CD14-positive monocyte (primary cell): Measurements from ENCODE around the gene HINT2. TPM values are rescaled to one million over a fixed set of nuclear protein-coding genes. Genes with fewer than 3 reads are reported as not detected.

Source experiments
- DNase-seq, 3 donors: peaks; one replicate each; pipeline ENCODE4 v3.0.0-alpha.2; 2011 to 2022
- H2AFZ ChIP-seq: 2 replicates; pipeline ENCODE4 v1.6.0; 2012; ENCODE audit warnings: mild to moderate bottlenecking, low read depth, low read length, inconsistent platforms; ENCODE audit not compliant: insufficient read depth, poor library complexity, severe bottlenecking
- H3K27ac ChIP-seq, 2 donors: 1 replicate in 1 of 2; 2 replicates in 1 of 2; pipeline ENCODE4 v1.5.1; 2012 to 2013; ENCODE audit warnings: low read length in 2 of 2, control low read depth in 1 of 2, inconsistent platforms in 1 of 2, low read depth in 1 of 2, mild to moderate bottlenecking in 1 of 2
- H3K27me3 ChIP-seq, 2 donors: one replicate each; pipeline versions ENCODE4 v1.6.0 to v1.6.1; 2011 to 2013; ENCODE audit warnings: low read length in 2 of 2; ENCODE audit not compliant: control insufficient read depth in 2 of 2, insufficient read depth in 2 of 2
- H3K36me3 ChIP-seq, 2 donors: replicated peaks in 1 of 2; 1 replicate in 1 of 2; 2 replicates in 1 of 2; pipeline versions ENCODE4 v1.5.1 to v1.6.1; 2012 to 2013; ENCODE audit warnings: low read length in 2 of 2, control low read depth in 1 of 2, inconsistent platforms in 1 of 2, mild to moderate bottlenecking in 1 of 2; ENCODE audit not compliant: insufficient read depth in 2 of 2, control insufficient read depth in 1 of 2
- H3K4me1 ChIP-seq, 2 donors: 1 replicate in 1 of 2; 2 replicates in 1 of 2; pipeline versions ENCODE4 v1.5.1 to v1.6.1; 2012 to 2013; ENCODE audit warnings: low read length in 2 of 2, control low read depth in 1 of 2, inconsistent platforms in 1 of 2, mild to moderate bottlenecking in 1 of 2, moderate library complexity in 1 of 2; ENCODE audit not compliant: insufficient read depth in 2 of 2, control insufficient read depth in 1 of 2
- H3K4me2 ChIP-seq: replicated peaks from 2 replicates; pipeline ENCODE3; 2012; ENCODE audit warnings: low read length, moderate library complexity, mild to moderate bottlenecking; ENCODE audit not compliant: poor library complexity, severe bottlenecking; ENCODE audit errors: extremely low read depth
- H3K4me3 ChIP-seq, 3 experiments: fragments of 200-600 bp in 1 of 3; sonication (generic) in 1 of 3; replicated peaks in 1 of 3; 1 replicate in 2 of 3; 2 replicates in 1 of 3; pipeline ENCODE4 v1.5.1; 2011 to 2013; ENCODE audit warnings: low read length in 3 of 3, mild to moderate bottlenecking in 3 of 3, control low read depth in 2 of 3, low read depth in 2 of 3, inconsistent platforms in 1 of 3, moderate library complexity in 1 of 3
- H3K79me2 ChIP-seq: 2 replicates; pipeline ENCODE4 v1.6.0; 2012; ENCODE audit warnings: mild to moderate bottlenecking, control low read depth, inconsistent platforms, low read length, moderate library complexity; ENCODE audit not compliant: insufficient read depth
- H3K9ac ChIP-seq: 2 replicates; pipeline ENCODE4 v1.6.0; 2017; ENCODE audit warnings: low read length, mild to moderate bottlenecking; ENCODE audit not compliant: insufficient read depth, poor library complexity, severe bottlenecking
- H3K9me3 ChIP-seq, 2 donors: replicated peaks in 1 of 2; 1 replicate in 1 of 2; 2 replicates in 1 of 2; pipeline versions ENCODE4 v1.5.1 to v1.6.1; 2012 to 2013; ENCODE audit warnings: low read length in 2 of 2, control low read depth in 1 of 2; ENCODE audit not compliant: control insufficient read depth in 1 of 2, insufficient read depth in 1 of 2
- H4K20me1 ChIP-seq: 2 replicates; pipeline ENCODE4 v1.6.0; 2012; ENCODE audit warnings: mild to moderate bottlenecking, low read length, control low read depth, moderate library complexity; ENCODE audit not compliant: insufficient read depth
- H3K27ac Mint-ChIP-seq, 7 donors: one replicate each; pipeline ENCODE4 v1.8.0; 2020; ENCODE audit warnings: mild to moderate bottlenecking in 7 of 7, mixed read lengths in 7 of 7, moderate library complexity in 6 of 7, inconsistent platforms in 2 of 7
- H3K27me3 Mint-ChIP-seq, 3 donors: one replicate each; pipeline ENCODE4 v1.8.0; 2021 to 2022; ENCODE audit warnings: low read depth in 3 of 3, mild to moderate bottlenecking in 3 of 3, mixed read lengths in 3 of 3, moderate library complexity in 3 of 3, inconsistent platforms in 1 of 3
- H3K36me3 Mint-ChIP-seq, 2 donors: one replicate each; pipeline ENCODE4 v1.8.0; 2020; ENCODE audit warnings: mixed read lengths in 2 of 2, inconsistent platforms in 1 of 2, mild to moderate bottlenecking in 1 of 2
- H3K4me1 Mint-ChIP-seq: one replicate; pipeline ENCODE4 v1.8.0; 2020; ENCODE audit warnings: mild to moderate bottlenecking, mixed read lengths
- H3K4me3 Mint-ChIP-seq, 2 donors: one replicate each; pipeline ENCODE4 v1.8.0; 2020; ENCODE audit warnings: mild to moderate bottlenecking in 2 of 2, mixed read lengths in 2 of 2, moderate library complexity in 1 of 2
- H3K9me3 Mint-ChIP-seq, 7 donors: one replicate each; pipeline ENCODE4 v1.8.0; 2020 to 2022; ENCODE audit warnings: mixed read lengths in 7 of 7, mild to moderate bottlenecking in 6 of 7, moderate library complexity in 6 of 7, inconsistent platforms in 2 of 7
- CTCF ChIP-seq: fragments of 200-600 bp; IDR thresholded peaks from one replicate; pipeline ENCODE4 v1.8.0; 2022; ENCODE audit warnings: antibody characterized with exemption, mild to moderate bottlenecking
- WGBS: methylation state at CpG from one replicate; pipeline ENCODE4 v1.1.5; 2013; ENCODE audit warnings: missing lambda C conversion rate; ENCODE audit not compliant: insufficient coverage; 5-methylcytosine and 5-hydroxymethylcytosine counted together
- intact Hi-C, 2 donors: fragments of 100-400 bp; cut with micrococcal nuclease; formaldehyde crosslinking; loops; one replicate each; pipeline versions ENCODE4 v1.15.0 to v1.15.1; 2023
- polyA plus RNA-seq, 3 donors: library from polyadenylated mRNA; depleted of rRNA in 1 of 3; unstranded in 2 of 3; stranded (reverse) in 1 of 3; fragments of 300-500 nt in 2 of 3; fragments of >200 nt in 1 of 3; fragmentation: Illumina TruSeq in 2 of 3; gene quantifications; 1 replicate in 2 of 3; 2 replicates in 1 of 3; pipeline ENCODE4 v1.2.3, GENCODE V29; 2012 to 2021

The HINT2 gene
- polyA plus RNA-seq, 3 donors, result 19.9 to 64.5 (median 59.1) TPM

DNA sequence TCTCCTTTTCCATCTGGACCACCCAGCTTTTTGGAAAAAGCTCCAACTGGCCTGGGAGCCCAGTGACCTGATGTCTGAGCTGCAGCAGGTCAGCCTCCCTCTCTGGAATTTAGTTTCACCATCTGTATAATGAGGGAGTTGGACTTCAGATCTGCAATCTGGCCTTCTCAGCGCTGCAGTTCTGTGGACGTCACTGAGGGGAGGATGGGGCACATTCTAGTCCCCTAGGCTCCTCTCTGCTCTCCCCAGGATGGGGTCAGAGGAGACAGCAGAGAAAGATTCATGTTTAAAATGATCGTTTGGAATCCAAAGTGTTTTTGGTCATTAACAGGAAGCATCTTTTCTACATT lies 45.1 kb upstream of the HINT2 start:
- DNase-seq, result peak in 1 of 3 donors; percentile 2
- no peak for TF ChIP-seq CTCF
- intact Hi-C loops, result loop anchor here in 1 of 2 donors (10.0 kb wide), 1 partner anchor 55 kb away; no protein-coding TSS in a partner anchor
- Histone ChIP-seq H3K36me3 (no peaks in the 10 kb centered on the region), H4K20me1 (no peaks in the 10 kb centered on the region), H3K27ac (no peak overlapping the region), H3K27me3 (peaks cover 5 to 49% of the 10 kb centered on the region in 2 donors), H3K79me2 (no peaks in the 10 kb centered on the region), H3K4me1 (peaks cover 4 to 19% of the 10 kb centered on the region in 2 donors), H3K4me2 (no peak overlapping the region), H3K9me3 (no peaks in the 10 kb centered on the region), H2AFZ (no peak overlapping the region), H3K4me3 (no peak overlapping the region), H3K9ac (no peak overlapping the region)
- Mint-ChIP-seq H3K4me3 (peak overlapping the region in 1 of 2 donors; percentile 61), H3K9me3 (peaks cover 0 to 4% (median 0%) of the 10 kb centered on the region in 7 donors), H3K27me3 (peaks cover 36 to 61% (median 48%) of the 10 kb centered on the region in 3 donors), H3K4me1 (peaks cover 22% of the 10 kb centered on the region), H3K36me3 (peaks cover 0 to 2% of the 10 kb centered on the region in 2 donors), H3K27ac (peak overlapping the region in 2 of 7 donors; percentile 8 to 42)
- no CpG with 5 or more reads among the region's 3 CpGs for WGBS

- H3K4me1 ChIP-seq, result peaks cover 4 to 19% of the 10 kb centered on the region in 2 donors
Observed at GRCh38 chr9:35859310-35859989, 44.6 kb upstream of the HINT2 start.

More at GRCh38 chr9:35859310-35859989, 44.6 kb upstream of the HINT2 start:
- H3K27ac ChIP-seq, result no peak overlapping the region
- no peaks in the 10 kb centered on the region for H3K36me3 ChIP-seq
- H3K4me3 Mint-ChIP-seq, result peak overlapping the region in 1 of 2 donors; percentile 61
- TF ChIP-seq CTCF, result peak; percentile 34
- 68% methylated on average over 13 of the region's 16 CpGs for WGBS
- H3K9me3 Mint-ChIP-seq, result peaks cover 0 to 4% (median 0%) of the 10 kb centered on the region in 7 donors
- H3K4me2 ChIP-seq, result no peak overlapping the region
- no peak overlapping the region for H2AFZ ChIP-seq
- H4K20me1 ChIP-seq, result no peaks in the 10 kb centered on the region
- no peaks in the 10 kb centered on the region for H3K9me3 ChIP-seq
- H3K4me3 ChIP-seq, result no peak overlapping the region
- H3K9ac ChIP-seq, result no peak overlapping the region
- H3K36me3 Mint-ChIP-seq, result peaks cover 0 to 2% of the 10 kb centered on the region in 2 donors
- peak overlapping the region in 2 of 7 donors; percentile 41 to 75 for H3K27ac Mint-ChIP-seq
- H3K27me3 Mint-ChIP-seq, result peaks cover 41 to 65% (median 43%) of the 10 kb centered on the region in 3 donors
- no peaks in the 10 kb centered on the region for H3K79me2 ChIP-seq
- H3K4me1 Mint-ChIP-seq, result peaks cover 22% of the 10 kb centered on the region
- intact Hi-C loops, result loop anchor here in 1 of 2 donors (10.0 kb wide), 1 partner anchor 55 kb away; no protein-coding TSS in a partner anchor
- DNase-seq, result peak; percentile 65 to 77 (median 68)
- H3K27me3 ChIP-seq, result peaks cover 8 to 53% of the 10 kb centered on the region in 2 donors
